ENCODE results near the gene TREML2. TPM values are rescaled to one million over a fixed set of nuclear protein-coding genes. Genes with fewer than 3 reads are reported as not detected.

Gene TREML2
- total and polyA plus RNA-seq, 2 of the 8 experiments (the other 6 are each of a cell fraction or from before 2014, with no cell fraction given), result 0.09 to 0.18 TPM

DNA sequence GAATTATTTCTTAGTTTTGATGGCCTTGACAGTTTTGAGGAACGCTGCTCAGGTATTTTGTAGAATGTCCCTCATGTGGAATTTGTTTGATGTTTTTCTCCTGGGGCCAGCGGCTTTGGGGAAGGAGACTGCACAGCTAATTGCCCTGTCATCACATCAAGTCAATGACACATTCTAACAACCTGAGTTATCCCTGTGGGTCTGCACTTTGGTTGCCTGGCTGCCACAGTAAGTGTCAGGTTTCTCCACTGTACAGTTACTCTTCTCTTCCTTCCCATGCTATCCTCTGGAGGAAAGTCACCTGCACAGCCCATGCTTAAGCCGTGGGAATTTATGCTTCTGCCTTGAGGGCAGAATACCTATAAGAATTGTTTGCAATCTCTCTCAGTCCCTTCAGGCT lies 25.8 kb upstream of the TREML2 start (continued):
- TF ChIP-seq, protein P1, sequence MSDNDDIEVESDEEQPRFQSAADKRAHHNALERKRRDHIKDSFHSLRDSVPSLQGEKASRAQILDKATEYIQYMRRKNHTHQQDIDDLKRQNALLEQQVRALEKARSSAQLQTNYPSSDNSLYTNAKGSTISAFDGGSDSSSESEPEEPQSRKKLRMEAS (IDR thresholded peaks at IDR 0.05), result no peak
- TF ChIP-seq, protein P2, sequence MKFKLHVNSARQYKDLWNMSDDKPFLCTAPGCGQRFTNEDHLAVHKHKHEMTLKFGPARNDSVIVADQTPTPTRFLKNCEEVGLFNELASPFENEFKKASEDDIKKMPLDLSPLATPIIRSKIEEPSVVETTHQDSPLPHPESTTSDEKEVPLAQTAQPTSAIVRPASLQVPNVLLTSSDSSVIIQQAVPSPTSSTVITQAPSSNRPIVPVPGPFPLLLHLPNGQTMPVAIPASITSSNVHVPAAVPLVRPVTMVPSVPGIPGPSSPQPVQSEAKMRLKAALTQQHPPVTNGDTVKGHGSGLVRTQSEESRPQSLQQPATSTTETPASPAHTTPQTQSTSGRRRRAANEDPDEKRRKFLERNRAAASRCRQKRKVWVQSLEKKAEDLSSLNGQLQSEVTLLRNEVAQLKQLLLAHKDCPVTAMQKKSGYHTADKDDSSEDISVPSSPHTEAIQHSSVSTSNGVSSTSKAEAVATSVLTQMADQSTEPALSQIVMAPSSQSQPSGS (IDR thresholded peaks at IDR 0.05; ENCODE audit: low read length), result no peak
- TF ChIP-seq TBP (IDR thresholded peaks at IDR 0.05; ENCODE audit: low read depth, low read length), result no peak
- no peak for TF ChIP-seq JUN (IDR thresholded peaks at IDR 0.05; ENCODE audit: low read depth, low read length)
- no peak for TF ChIP-seq SIRT6 (IDR thresholded peaks at IDR 0.05; ENCODE audit: low read length)
